ENCODE measurements around the gene SLC6A3.
A peak's percentile ranks its signal among the peaks of the same experiment; 100 is the strongest.
"Not testable (repeated sequence)": the region's sequence is repeated elsewhere in the genome, so short reads cannot be mapped to it uniquely, and the experiment has no call there.

SLC6A3 gene

DNA sequence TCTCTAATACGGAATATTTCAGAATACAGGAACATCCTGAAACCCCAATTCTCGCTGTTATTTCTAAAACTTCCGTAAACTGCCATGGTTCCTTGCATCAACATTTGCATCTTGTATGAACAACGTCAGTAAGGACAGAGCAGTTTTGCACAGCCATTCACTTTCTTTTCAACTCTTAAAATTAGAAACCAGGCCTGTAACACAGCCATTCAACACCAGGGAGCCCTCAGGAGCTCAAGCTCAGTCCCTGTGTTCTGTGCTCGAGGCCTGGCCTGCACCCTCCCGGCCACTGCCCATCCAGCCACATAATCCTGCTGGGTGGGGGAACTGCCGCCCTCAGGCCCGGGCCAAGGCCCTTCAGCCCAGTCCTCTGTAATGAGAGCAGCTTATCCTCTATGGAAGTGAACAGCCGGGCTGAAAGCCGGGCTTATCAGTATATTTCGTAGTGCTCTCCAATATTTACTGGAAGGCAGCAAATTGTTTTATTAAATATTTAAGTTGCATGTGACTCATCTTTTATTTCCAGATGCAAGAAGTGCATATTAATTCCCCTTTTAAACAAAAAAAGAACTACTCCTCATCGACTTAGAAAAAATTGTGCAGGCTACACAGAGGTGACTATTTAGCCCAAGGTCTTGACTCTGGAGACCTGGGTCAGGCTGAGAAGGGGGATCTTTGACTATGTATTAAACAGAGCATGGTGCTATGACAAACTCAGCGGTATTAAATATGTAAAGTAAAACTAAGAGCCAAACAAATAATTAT is 33.2 kb upstream of the SLC6A3 start:
- Histone ChIP-seq H3K9me3 (ENCODE audit: control insufficient read depth in 1 of 2, low read length in 2 of 2) (no peaks in the 10 kb centered on the region), H3K27me3 (ENCODE audit: control insufficient read depth in 1 of 2, insufficient read depth in 2 of 2, low read length in 2 of 2) (no peaks in the 10 kb centered on the region), H3K36me3 (ENCODE audit: control insufficient read depth in 1 of 2, insufficient read depth in 2 of 2, low read length in 2 of 2) (peaks cover 9 to 25% of the 10 kb centered on the region in 2 donors), H3K9ac (ENCODE audit: low read depth in 1 of 2, low read length in 2 of 2) (no peak overlapping the region), H3K4me1 (ENCODE audit: control insufficient read depth in 1 of 2, insufficient read depth in 2 of 2, low read length in 2 of 2) (no peaks in the 10 kb centered on the region), H3K27ac (ENCODE audit: low read depth, low read length) (no peak overlapping the region), H3K4me3 (ENCODE audit: low read depth in 1 of 2, low read length in 2 of 2) (no peak overlapping the region)

GRCh38 chr5:1477341-1477740 is 32.1 kb upstream of the SLC6A3 start:
- no peak overlapping the region for H3K9ac ChIP-seq (ENCODE audit: low read depth in 1 of 2, low read length in 2 of 2)
- no peaks in the 10 kb centered on the region for H3K9me3 ChIP-seq (ENCODE audit: control insufficient read depth in 1 of 2, low read length in 2 of 2)
- H3K27ac ChIP-seq (ENCODE audit: low read depth, low read length): no peak overlapping the region
- H3K4me1 ChIP-seq (ENCODE audit: control insufficient read depth in 1 of 2, insufficient read depth in 2 of 2, low read length in 2 of 2): no peaks in the 10 kb centered on the region
- peaks cover 9 to 31% of the 10 kb centered on the region in 2 donors for H3K36me3 ChIP-seq (ENCODE audit: control insufficient read depth in 1 of 2, insufficient read depth in 2 of 2, low read length in 2 of 2)
- H3K27me3 ChIP-seq (ENCODE audit: control insufficient read depth in 1 of 2, insufficient read depth in 2 of 2, low read length in 2 of 2): no peaks in the 10 kb centered on the region
- no peak overlapping the region for H3K4me3 ChIP-seq (ENCODE audit: low read depth in 1 of 2, low read length in 2 of 2)

- Histone ChIP-seq H3K27ac (ENCODE audit: low read depth, low read length) (peak overlapping the region; percentile 20), H3K4me1 (ENCODE audit: control insufficient read depth in 1 of 2, insufficient read depth in 2 of 2, low read length in 2 of 2) (no peaks in the 10 kb centered on the region), H3K9me3 (ENCODE audit: control insufficient read depth in 1 of 2, low read length in 2 of 2) (no peaks in the 10 kb centered on the region), H3K27me3 (ENCODE audit: control insufficient read depth in 1 of 2, insufficient read depth in 2 of 2, low read length in 2 of 2) (no peaks in the 10 kb centered on the region), H3K9ac (ENCODE audit: low read depth in 1 of 2, low read length in 2 of 2) (no peak overlapping the region), H3K4me3 (ENCODE audit: low read depth in 1 of 2, low read length in 2 of 2) (no peak overlapping the region), H3K36me3 (ENCODE audit: control insufficient read depth in 1 of 2, insufficient read depth in 2 of 2, low read length in 2 of 2) (peaks cover 9 to 31% of the 10 kb centered on the region in 2 donors)
Observed at GRCh38 chr5:1476967-1477310, 31.7 kb upstream of the SLC6A3 start.

- Histone ChIP-seq H3K36me3 (ENCODE audit: control insufficient read depth in 1 of 2, insufficient read depth in 2 of 2, low read length in 2 of 2) (peaks cover 9 to 31% of the 10 kb centered on the region in 2 donors), H3K9me3 (ENCODE audit: control insufficient read depth in 1 of 2, low read length in 2 of 2) (no peaks in the 10 kb centered on the region), H3K27me3 (ENCODE audit: control insufficient read depth in 1 of 2, insufficient read depth in 2 of 2, low read length in 2 of 2) (no peaks in the 10 kb centered on the region), H3K4me1 (ENCODE audit: control insufficient read depth in 1 of 2, insufficient read depth in 2 of 2, low read length in 2 of 2) (no peaks in the 10 kb centered on the region), H3K27ac (ENCODE audit: low read depth, low read length) (no peak overlapping the region), H3K4me3 (ENCODE audit: low read depth in 1 of 2, low read length in 2 of 2) (no peak overlapping the region), H3K9ac (ENCODE audit: low read depth in 1 of 2, low read length in 2 of 2) (no peak overlapping the region)
Observed at GRCh38 chr5:1476181-1476966, 31.1 kb upstream of the SLC6A3 start.

GRCh38 chr5:1475544-1475900 is 30.3 kb upstream of the SLC6A3 start:
- H3K4me1 ChIP-seq (ENCODE audit: control insufficient read depth in 1 of 2, insufficient read depth in 2 of 2, low read length in 2 of 2); H3K9ac ChIP-seq (ENCODE audit: low read depth in 1 of 2, low read length in 2 of 2); H3K4me3 ChIP-seq (ENCODE audit: low read depth in 1 of 2, low read length in 2 of 2); H3K27ac ChIP-seq (ENCODE audit: low read depth, low read length); H3K9me3 ChIP-seq (ENCODE audit: control insufficient read depth in 1 of 2, low read length in 2 of 2); H3K27me3 ChIP-seq (ENCODE audit: control insufficient read depth in 1 of 2, insufficient read depth in 2 of 2, low read length in 2 of 2): not testable (repeated sequence)
- peaks cover 9 to 31% of the 10 kb centered on the region in 2 donors for H3K36me3 ChIP-seq (ENCODE audit: control insufficient read depth in 1 of 2, insufficient read depth in 2 of 2, low read length in 2 of 2)

DNA sequence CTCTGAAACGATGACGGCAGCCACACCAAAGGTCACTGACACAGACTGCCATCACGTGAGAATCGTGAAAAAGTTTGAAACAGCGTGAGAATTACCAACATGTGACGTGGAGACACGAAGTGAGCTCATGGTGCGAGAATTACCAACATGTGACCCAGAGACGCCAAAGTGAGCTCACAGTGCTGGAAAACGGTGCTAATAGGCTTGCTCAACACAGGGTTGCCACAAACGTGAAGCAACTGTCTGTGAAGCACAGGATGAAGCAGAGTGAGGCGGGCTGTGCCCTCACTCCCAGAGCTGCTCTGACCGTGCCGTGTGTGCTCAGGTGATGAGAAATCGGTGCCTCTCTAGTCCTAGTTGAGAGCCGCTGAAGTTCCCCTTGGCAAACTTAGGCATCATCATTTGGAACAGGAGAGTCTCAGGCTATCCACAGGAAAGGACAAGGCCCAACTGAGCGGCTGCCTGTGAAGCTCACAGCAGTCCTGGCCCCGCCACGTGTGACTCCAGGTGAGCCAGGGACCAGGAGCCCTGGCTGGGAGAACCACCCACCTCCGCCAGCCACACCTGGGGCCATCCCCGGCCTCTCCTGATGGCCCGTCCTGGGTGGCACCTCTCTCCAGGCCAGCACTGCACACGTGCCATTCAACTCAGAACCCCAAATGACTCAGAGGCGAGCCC is 29.8 kb upstream of the SLC6A3 start:
- Histone ChIP-seq H3K36me3 (ENCODE audit: control insufficient read depth in 1 of 2, insufficient read depth in 2 of 2, low read length in 2 of 2) (peaks cover 9 to 31% of the 10 kb centered on the region in 2 donors), H3K9me3 (ENCODE audit: control insufficient read depth in 1 of 2, low read length in 2 of 2) (no peaks in the 10 kb centered on the region), H3K27me3 (ENCODE audit: control insufficient read depth in 1 of 2, insufficient read depth in 2 of 2, low read length in 2 of 2) (no peaks in the 10 kb centered on the region), H3K4me1 (ENCODE audit: control insufficient read depth in 1 of 2, insufficient read depth in 2 of 2, low read length in 2 of 2) (peaks cover 10 to 11% of the 10 kb centered on the region in 2 donors), H3K9ac (ENCODE audit: low read depth in 1 of 2, low read length in 2 of 2) (no peak overlapping the region), H3K27ac (ENCODE audit: low read depth, low read length) (no peak overlapping the region), H3K4me3 (ENCODE audit: low read depth in 1 of 2, low read length in 2 of 2) (no peak overlapping the region)

DNA sequence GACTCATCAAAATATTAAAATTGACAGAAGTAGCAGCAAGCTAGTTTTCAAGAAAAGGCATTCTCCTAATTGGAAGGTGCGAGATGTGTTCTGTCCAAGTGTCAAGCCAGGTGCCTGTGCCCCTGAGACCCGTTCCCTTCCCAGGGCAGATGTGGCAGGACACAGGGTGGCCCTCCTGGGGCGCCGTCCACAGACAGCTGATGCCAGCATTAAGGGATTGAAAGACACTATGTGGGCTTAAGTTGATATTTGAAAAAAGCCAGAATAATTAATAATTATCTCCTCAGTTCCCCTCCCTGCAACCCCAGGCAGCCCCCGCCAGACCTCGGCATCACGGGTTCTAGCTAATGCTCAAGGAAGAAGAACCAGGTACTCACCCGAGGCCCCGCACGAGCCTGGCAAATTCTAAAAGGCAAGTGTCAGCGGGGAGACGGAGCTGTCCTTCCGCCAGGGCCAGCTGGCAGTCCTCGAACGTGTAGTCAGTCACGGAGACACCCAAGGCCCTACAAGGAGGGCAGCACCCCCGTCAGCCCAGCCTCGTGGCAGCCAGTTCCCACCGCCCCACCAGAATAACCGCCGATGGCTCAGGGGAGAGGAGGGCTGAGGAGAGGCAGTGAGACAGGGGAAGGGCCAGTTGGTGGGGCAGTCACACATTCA is 29.1 kb upstream of the SLC6A3 start:
- no peaks in the 10 kb centered on the region for H3K27me3 ChIP-seq (ENCODE audit: control insufficient read depth in 1 of 2, insufficient read depth in 2 of 2, low read length in 2 of 2)
- H3K36me3 ChIP-seq (ENCODE audit: control insufficient read depth in 1 of 2, insufficient read depth in 2 of 2, low read length in 2 of 2): peaks cover 9 to 29% of the 10 kb centered on the region in 2 donors
- no peak overlapping the region for H3K9ac ChIP-seq (ENCODE audit: low read depth in 1 of 2, low read length in 2 of 2)
- H3K4me1 ChIP-seq (ENCODE audit: control insufficient read depth in 1 of 2, insufficient read depth in 2 of 2, low read length in 2 of 2): peaks cover 10 to 15% of the 10 kb centered on the region in 2 donors
- H3K27ac ChIP-seq (ENCODE audit: low read depth, low read length): no peak overlapping the region
- H3K4me3 ChIP-seq (ENCODE audit: low read depth in 1 of 2, low read length in 2 of 2): no peak overlapping the region
- H3K9me3 ChIP-seq (ENCODE audit: control insufficient read depth in 1 of 2, low read length in 2 of 2): no peaks in the 10 kb centered on the region

- Histone ChIP-seq H3K27me3 (ENCODE audit: control insufficient read depth in 1 of 2, insufficient read depth in 2 of 2, low read length in 2 of 2) (no peaks in the 10 kb centered on the region), H3K27ac (ENCODE audit: low read depth, low read length) (no peak overlapping the region), H3K4me1 (ENCODE audit: control insufficient read depth in 1 of 2, insufficient read depth in 2 of 2, low read length in 2 of 2) (peaks cover 10 to 15% of the 10 kb centered on the region in 2 donors), H3K36me3 (ENCODE audit: control insufficient read depth in 1 of 2, insufficient read depth in 2 of 2, low read length in 2 of 2) (peaks cover 9 to 28% of the 10 kb centered on the region in 2 donors), H3K9ac (ENCODE audit: low read depth in 1 of 2, low read length in 2 of 2) (no peak overlapping the region), H3K4me3 (ENCODE audit: low read depth in 1 of 2, low read length in 2 of 2) (no peak overlapping the region), H3K9me3 (ENCODE audit: control insufficient read depth in 1 of 2, low read length in 2 of 2) (no peaks in the 10 kb centered on the region)
Observed at GRCh38 chr5:1473746-1474145, 28.5 kb upstream of the SLC6A3 start.

DNA sequence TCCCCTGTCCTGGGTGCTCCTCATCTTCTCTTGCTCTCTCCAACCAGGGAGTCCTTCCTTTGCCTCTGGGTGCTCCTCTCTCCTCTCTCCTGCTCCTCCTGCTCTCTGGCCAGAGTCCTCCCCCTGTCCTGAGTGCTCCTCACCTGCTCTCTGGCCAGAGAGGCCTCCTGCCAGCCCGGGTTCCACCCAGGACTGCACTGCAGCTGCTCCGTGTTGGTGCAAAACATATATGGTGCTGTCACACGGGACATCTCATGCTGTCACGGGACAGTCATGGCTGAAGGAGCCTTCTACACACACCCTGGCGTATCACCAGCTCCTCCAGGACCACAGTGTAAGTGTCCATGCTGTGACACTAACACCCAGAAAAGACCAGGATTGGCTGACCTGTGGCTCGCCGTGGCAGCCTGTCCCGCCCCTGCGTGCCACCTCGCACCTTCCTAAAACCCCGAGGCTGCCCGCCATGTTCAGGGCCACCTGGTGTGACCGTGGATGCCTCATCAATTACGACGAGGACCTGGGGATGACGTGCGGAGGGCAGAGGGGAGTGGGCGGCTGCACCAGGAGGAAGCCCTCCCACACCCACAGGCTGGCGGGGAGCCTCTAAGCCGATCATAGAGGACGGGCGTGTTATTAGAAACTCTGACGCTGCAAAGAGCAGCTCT is 27.9 kb upstream of the SLC6A3 start:
- no peak overlapping the region for H3K27ac ChIP-seq (ENCODE audit: low read depth, low read length)
- H3K4me1 ChIP-seq (ENCODE audit: control insufficient read depth in 1 of 2, insufficient read depth in 2 of 2, low read length in 2 of 2): peaks cover 10 to 15% of the 10 kb centered on the region in 2 donors
- H3K4me3 ChIP-seq (ENCODE audit: low read depth in 1 of 2, low read length in 2 of 2): no peak overlapping the region
- no peaks in the 10 kb centered on the region for H3K27me3 ChIP-seq (ENCODE audit: control insufficient read depth in 1 of 2, insufficient read depth in 2 of 2, low read length in 2 of 2)
- H3K36me3 ChIP-seq (ENCODE audit: control insufficient read depth in 1 of 2, insufficient read depth in 2 of 2, low read length in 2 of 2): peaks cover 9 to 28% of the 10 kb centered on the region in 2 donors
- no peaks in the 10 kb centered on the region for H3K9me3 ChIP-seq (ENCODE audit: control insufficient read depth in 1 of 2, low read length in 2 of 2)
- no peak overlapping the region for H3K9ac ChIP-seq (ENCODE audit: low read depth in 1 of 2, low read length in 2 of 2)
